Trophoblast cell (in vitro differentiated cells and primary cell): Measurements from ENCODE around the gene FLT4.
A peak's percentile ranks its signal among the peaks of the same experiment; 100 is the strongest.

Source experiments
- DNase-seq, 2 donors: peaks; one replicate each; pipeline ENCODE4 v3.0.0-alpha.2; 2016
- H2AFZ ChIP-seq: 2 replicates; pipeline ENCODE4 v1.6.1; 2013; ENCODE audit warnings: low read length, moderate library complexity, mild to moderate bottlenecking; ENCODE audit not compliant: insufficient read depth, poor library complexity
- H2AK5ac ChIP-seq: 2 replicates; pipeline ENCODE4 v1.6.1; 2013; ENCODE audit warnings: mild to moderate bottlenecking, low read length
- H2BK120ac ChIP-seq: 2 replicates; pipeline ENCODE4 v1.6.1; 2013; ENCODE audit warnings: low read length, mild to moderate bottlenecking, moderate library complexity; ENCODE audit not compliant: insufficient read depth, poor library complexity
- H2BK12ac ChIP-seq: 2 replicates; pipeline ENCODE4 v1.6.1; 2013; ENCODE audit warnings: mild to moderate bottlenecking, low read length, moderate library complexity
- H2BK5ac ChIP-seq: 2 replicates; pipeline ENCODE4 v1.6.1; 2013; ENCODE audit warnings: low read length, low read depth, moderate library complexity, mild to moderate bottlenecking; ENCODE audit not compliant: poor library complexity
- H3K14ac ChIP-seq: 2 replicates; pipeline ENCODE4 v1.6.1; 2013; ENCODE audit warnings: mild to moderate bottlenecking, low read length
- H3K18ac ChIP-seq: 2 replicates; pipeline ENCODE4 v1.6.1; 2013; ENCODE audit warnings: mild to moderate bottlenecking, low read length
- H3K23ac ChIP-seq: 2 replicates; pipeline ENCODE4 v1.6.1; 2013; ENCODE audit warnings: low read length
- H3K27ac ChIP-seq: 2 replicates; pipeline ENCODE4 v1.5.1; 2013; ENCODE audit warnings: low read depth, mild to moderate bottlenecking, inconsistent platforms, low read length, moderate library complexity
- H3K27me3 ChIP-seq: 2 replicates; pipeline ENCODE4 v1.6.1; 2013; ENCODE audit warnings: inconsistent platforms, mild to moderate bottlenecking, low read length, moderate library complexity; ENCODE audit not compliant: insufficient read depth
- H3K36me3 ChIP-seq, 2 experiments: 1 replicate in 1 of 2; 2 replicates in 1 of 2; pipeline ENCODE4 v1.6.1; 2013; ENCODE audit warnings: low read length in 2 of 2, mild to moderate bottlenecking in 2 of 2, moderate library complexity in 1 of 2; ENCODE audit not compliant: insufficient read depth in 2 of 2, control insufficient read depth in 1 of 2
- H3K4ac ChIP-seq: 2 replicates; pipeline ENCODE4 v1.6.1; 2013; ENCODE audit warnings: low read depth, mild to moderate bottlenecking, low read length, moderate library complexity
- H3K4me1 ChIP-seq, 2 experiments: 1 replicate in 1 of 2; 2 replicates in 1 of 2; pipeline ENCODE4 v1.6.1; 2013; ENCODE audit warnings: low read length in 2 of 2, mild to moderate bottlenecking in 2 of 2, moderate library complexity in 1 of 2; ENCODE audit not compliant: insufficient read depth in 2 of 2, control insufficient read depth in 1 of 2
- H3K4me2 ChIP-seq: 2 replicates; pipeline ENCODE4 v1.6.1; 2013; ENCODE audit warnings: inconsistent platforms, mild to moderate bottlenecking, low read length, moderate library complexity
- H3K4me3 ChIP-seq: 2 replicates; pipeline ENCODE4 v1.5.1; 2013; ENCODE audit warnings: mild to moderate bottlenecking, low read depth, low read length, inconsistent platforms
- H3K79me1 ChIP-seq: one replicate; pipeline ENCODE4 v1.6.1; 2013; ENCODE audit warnings: low read length
- H3K79me2 ChIP-seq: 2 replicates; pipeline ENCODE4 v1.6.1; 2013; ENCODE audit warnings: low read length, mild to moderate bottlenecking; ENCODE audit not compliant: control insufficient read depth, insufficient read depth, poor library complexity
- H3K9ac ChIP-seq: 2 replicates; pipeline ENCODE4 v1.6.1; 2013; ENCODE audit warnings: mild to moderate bottlenecking, low read length
- H3K9me3 ChIP-seq: 2 replicates; pipeline ENCODE4 v1.6.1; 2013; ENCODE audit warnings: low read depth, mild to moderate bottlenecking, control low read depth, inconsistent platforms, low read length; ENCODE audit not compliant: insufficient read depth
- H4K12ac ChIP-seq: 2 replicates; pipeline ENCODE4 v1.6.1; 2013; ENCODE audit warnings: low read depth, mild to moderate bottlenecking, low read length, moderate library complexity
- H4K8ac ChIP-seq: 2 replicates; pipeline ENCODE4 v1.6.1; 2013; ENCODE audit warnings: low read depth, mild to moderate bottlenecking, low read length, moderate library complexity
- H4K91ac ChIP-seq: one replicate; pipeline ENCODE4 v1.6.1; 2013; ENCODE audit warnings: low read depth, mild to moderate bottlenecking, low read length, moderate library complexity
- WGBS: extraction: QIAGEN DNeasy Blood & Tissue Kit; methylation state at CpG from one replicate; pipeline ENCODE4 v1.1.7; 2013; ENCODE audit warnings: missing lambda C conversion rate; ENCODE audit not compliant: insufficient read length, insufficient coverage; ENCODE audit errors: extremely low coverage; 5-methylcytosine and 5-hydroxymethylcytosine counted together

The FLT4 gene

GRCh38 chr5:180623844-180624243, 25.6 kb downstream of the FLT4 start:
- no peak overlapping the region for H2BK5ac ChIP-seq
- H3K18ac ChIP-seq = no peak overlapping the region
- H3K36me3 ChIP-seq = no peaks in the 10 kb centered on the region
- no peak overlapping the region for H4K8ac ChIP-seq
- H3K27ac ChIP-seq = no peak overlapping the region
- H3K27me3 ChIP-seq = no peaks in the 10 kb centered on the region
- no peak overlapping the region for H3K4me2 ChIP-seq
- no peak overlapping the region for H2AFZ ChIP-seq
- no peak overlapping the region for H3K23ac ChIP-seq
- H3K4me1 ChIP-seq = peaks cover 0 to under 1% of the 10 kb centered on the region in 2 experiments
- peaks cover 9% of the 10 kb centered on the region for H3K9me3 ChIP-seq
- H4K12ac ChIP-seq = peak overlapping the region; percentile 58
- no peak overlapping the region for H3K14ac ChIP-seq
- H3K9ac ChIP-seq = no peak overlapping the region
- H4K91ac ChIP-seq = no peak overlapping the region
- no CpG with 5 or more reads among the region's 15 CpGs for WGBS
- DNase-seq = no peak
- H2AK5ac ChIP-seq = no peak overlapping the region
- H2BK12ac ChIP-seq = no peak overlapping the region
- no peak overlapping the region for H3K4ac ChIP-seq
- no peaks in the 10 kb centered on the region for H3K79me2 ChIP-seq
- no peaks in the 10 kb centered on the region for H3K79me1 ChIP-seq
- H2BK120ac ChIP-seq = no peak overlapping the region
- no peak overlapping the region for H3K4me3 ChIP-seq

GRCh38 chr5:180623411-180623834, 26.0 kb downstream of the FLT4 start:
- Histone ChIP-seq H3K4me2 (no peak overlapping the region), H4K91ac (peak overlapping the region; percentile 39), H3K18ac (no peak overlapping the region), H4K8ac (peak overlapping the region; percentile 83), H3K4ac (no peak overlapping the region), H3K23ac (no peak overlapping the region), H2AK5ac (no peak overlapping the region), H3K79me1 (no peaks in the 10 kb centered on the region), H3K9me3 (peaks cover 9% of the 10 kb centered on the region), H3K4me1 (peaks cover 0 to 3% of the 10 kb centered on the region in 2 experiments), H2BK12ac (no peak overlapping the region), H2AFZ (peak overlapping the region; percentile 27), H3K27ac (no peak overlapping the region), H3K79me2 (no peaks in the 10 kb centered on the region), H3K36me3 (no peaks in the 10 kb centered on the region), H3K4me3 (no peak overlapping the region), H2BK5ac (no peak overlapping the region), H3K9ac (no peak overlapping the region), H4K12ac (peak overlapping the region; percentile 58), H3K14ac (no peak overlapping the region), H2BK120ac (no peak overlapping the region), H3K27me3 (no peaks in the 10 kb centered on the region)
- no peak for DNase-seq
- no CpG with 5 or more reads among the region's 10 CpGs for WGBS

GRCh38 chr5:180622910-180623309, 26.5 kb downstream of the FLT4 start:
- Histone ChIP-seq H3K14ac (no peak overlapping the region), H3K9ac (no peak overlapping the region), H3K4me3 (no peak overlapping the region), H2BK5ac (no peak overlapping the region), H3K36me3 (no peaks in the 10 kb centered on the region), H3K4ac (no peak overlapping the region), H3K23ac (no peak overlapping the region), H3K4me2 (no peak overlapping the region), H4K12ac (no peak overlapping the region), H2BK120ac (no peak overlapping the region), H3K4me1 (peaks cover 0 to 3% of the 10 kb centered on the region in 2 experiments), H3K79me2 (no peaks in the 10 kb centered on the region), H4K91ac (no peak overlapping the region), H3K18ac (no peak overlapping the region), H3K27ac (no peak overlapping the region), H2BK12ac (no peak overlapping the region), H4K8ac (no peak overlapping the region), H3K27me3 (no peaks in the 10 kb centered on the region), H2AK5ac (no peak overlapping the region), H3K79me1 (no peaks in the 10 kb centered on the region), H2AFZ (no peak overlapping the region), H3K9me3 (peaks cover 9% of the 10 kb centered on the region)
- DNase-seq = no peak
- no CpG with 5 or more reads among the region's 6 CpGs for WGBS

- Histone ChIP-seq H2BK5ac (no peak overlapping the region), H3K4ac (no peak overlapping the region), H4K91ac (no peak overlapping the region), H2AK5ac (no peak overlapping the region), H3K4me2 (no peak overlapping the region), H3K27me3 (no peaks in the 10 kb centered on the region), H2BK12ac (no peak overlapping the region), H3K4me1 (peaks cover 0 to 3% of the 10 kb centered on the region in 2 experiments), H3K79me2 (no peaks in the 10 kb centered on the region), H3K36me3 (no peaks in the 10 kb centered on the region), H3K4me3 (no peak overlapping the region), H2AFZ (no peak overlapping the region), H3K18ac (no peak overlapping the region), H3K27ac (no peak overlapping the region), H4K8ac (no peak overlapping the region), H4K12ac (no peak overlapping the region), H2BK120ac (no peak overlapping the region), H3K9me3 (peaks cover 9% of the 10 kb centered on the region), H3K9ac (no peak overlapping the region), H3K79me1 (no peaks in the 10 kb centered on the region), H3K14ac (no peak overlapping the region), H3K23ac (no peak overlapping the region)
- WGBS = no CpG with 5 or more reads among the region's 32 CpGs
- no peak for DNase-seq
These were observed 28.1 kb downstream of the FLT4 start for GRCh38 chr5:180621311-180621710.
